HG03060 (cell line): ENCODE results near the gene NPTN.
"Not testable (repeated sequence)": the region's sequence is repeated elsewhere in the genome, so short reads cannot be mapped to it uniquely, and the experiment has no call there.

Experiments used
- ATAC-seq: cut with Tn5 transposase; IDR thresholded peaks from one replicate; pipeline ENCODE4 v1.9.1; 2021; ENCODE audit warnings: low read depth, moderate number of reproducible peaks; ENCODE audit not compliant: unreplicated experiment

Gene NPTN

DNA sequence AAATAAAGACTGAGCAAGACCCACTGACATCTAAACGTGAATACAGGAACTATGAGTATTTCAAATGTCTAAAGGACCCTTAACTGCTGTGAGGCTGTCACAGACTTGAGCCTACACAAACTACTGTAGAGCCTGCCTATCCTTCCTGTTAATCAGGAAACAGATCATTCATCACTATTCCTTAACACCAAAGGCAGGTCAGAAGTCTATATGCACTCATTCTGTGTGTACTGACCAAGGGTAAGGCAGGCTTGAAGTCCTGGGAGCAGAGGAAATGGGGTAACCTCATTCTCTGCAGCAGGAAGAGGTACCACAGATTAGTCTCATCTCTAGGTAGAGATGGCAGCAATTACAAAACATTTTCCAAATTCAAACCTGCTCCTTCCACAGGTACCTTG is 30.7 kb downstream of the NPTN start:
- no peak for ATAC-seq

DNA sequence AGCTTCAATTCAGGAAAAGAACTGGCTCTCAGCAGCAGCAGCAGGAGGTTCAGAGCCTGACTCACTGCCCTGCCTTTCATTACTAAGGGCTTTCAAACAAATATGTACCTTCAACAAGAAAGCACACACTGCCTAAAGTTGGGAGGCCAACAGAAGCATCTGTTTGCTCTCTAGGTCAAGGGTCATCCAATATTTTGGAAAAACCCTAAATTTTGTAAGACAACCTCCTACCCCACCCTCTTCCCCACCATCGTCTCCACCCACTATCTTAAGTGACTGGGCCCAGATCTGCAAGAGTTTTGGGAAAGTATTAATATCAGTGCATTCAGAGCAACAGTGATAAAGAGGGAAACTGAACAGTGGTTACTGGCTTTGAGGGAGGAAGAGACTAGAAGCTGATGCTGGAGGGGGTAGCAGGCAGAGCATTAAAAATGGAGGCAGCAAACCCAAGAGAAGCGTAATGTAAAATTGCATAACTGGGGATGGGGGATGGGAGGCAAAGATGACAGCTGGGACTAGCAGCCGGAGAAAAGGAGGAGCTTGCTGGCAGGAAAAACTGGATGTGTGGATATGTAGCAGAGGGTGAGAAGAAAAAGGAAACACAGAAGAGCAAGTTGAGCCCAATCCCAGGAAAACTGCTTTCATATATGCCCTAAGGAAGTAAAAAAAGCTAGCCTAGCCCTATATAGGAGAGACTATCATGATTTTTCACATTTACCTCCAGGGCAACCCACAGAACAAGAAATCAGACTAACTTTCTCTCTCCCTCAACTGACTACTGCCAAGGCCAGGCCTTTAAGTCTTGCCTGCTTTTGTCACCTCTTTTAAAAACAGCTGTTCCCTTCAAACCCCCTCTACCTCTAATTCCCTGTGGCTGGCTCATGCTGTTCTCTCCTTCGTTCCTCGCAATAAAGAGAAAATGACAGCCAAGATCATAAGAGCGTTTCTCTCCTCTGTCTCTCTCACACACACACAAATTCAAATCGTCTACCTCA is 31.4 kb downstream of the NPTN start:
- no peak for ATAC-seq

DNA sequence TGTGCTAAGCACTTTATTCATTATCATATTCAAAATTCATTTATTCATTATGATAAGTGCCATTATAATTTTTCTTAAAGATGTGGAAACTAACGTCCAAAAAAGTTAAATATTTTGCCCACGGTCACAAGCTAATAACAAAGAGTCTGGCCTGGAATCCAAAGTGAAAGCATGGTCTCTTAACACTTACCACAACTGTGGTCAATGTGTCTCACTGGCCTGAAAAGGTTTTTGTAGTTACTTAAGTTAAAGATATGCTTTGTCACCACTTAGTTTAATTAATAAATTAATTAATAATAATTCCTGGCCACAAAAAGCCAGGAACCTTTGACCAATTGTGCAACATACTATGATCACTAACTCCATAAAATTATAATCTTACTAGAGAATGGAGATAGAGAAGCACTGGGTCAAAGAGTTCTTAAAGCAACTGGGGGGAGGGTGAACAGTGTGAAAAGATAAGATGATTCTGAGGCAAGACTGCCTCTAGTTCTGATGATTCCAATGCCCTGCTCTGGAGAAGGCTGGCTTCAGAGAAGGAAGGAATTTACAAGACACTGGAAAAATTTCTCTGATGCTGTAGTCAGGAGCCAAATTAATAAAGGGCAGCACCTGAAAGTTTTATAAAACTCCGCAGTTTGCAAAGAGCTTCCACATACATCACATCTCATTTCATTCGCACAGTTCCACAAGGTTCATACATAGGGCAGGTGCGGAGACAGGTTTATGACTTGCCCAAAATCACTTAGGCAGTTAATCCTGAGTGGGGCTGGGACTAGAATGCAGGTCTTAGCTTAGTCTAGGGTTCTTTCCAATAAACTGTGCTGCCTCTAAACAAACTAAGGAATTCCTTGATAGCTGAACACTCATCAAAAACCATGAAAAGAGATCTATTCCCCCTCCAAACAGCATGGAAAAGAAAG is 32.5 kb downstream of the NPTN start:
- no peak for ATAC-seq

DNA sequence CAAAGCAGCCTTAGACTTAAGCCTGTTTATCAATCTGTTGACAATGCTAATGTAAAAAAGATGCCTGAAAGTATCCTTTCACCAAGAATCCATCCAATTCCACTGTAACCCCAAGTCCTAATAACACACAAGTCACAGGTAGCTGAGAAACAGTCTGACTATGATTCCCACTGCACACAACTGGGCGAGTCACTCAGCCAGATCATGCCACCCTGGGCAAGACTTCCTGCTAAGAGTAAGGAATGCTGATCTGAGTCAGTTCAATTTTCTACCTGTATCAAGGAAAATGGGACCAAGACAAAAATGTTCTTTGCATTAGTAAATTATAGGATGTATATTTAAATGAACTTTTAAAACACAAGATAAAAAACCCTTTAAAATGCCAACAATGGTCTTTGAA is 33.3 kb downstream of the NPTN start:
- no peak for ATAC-seq

DNA sequence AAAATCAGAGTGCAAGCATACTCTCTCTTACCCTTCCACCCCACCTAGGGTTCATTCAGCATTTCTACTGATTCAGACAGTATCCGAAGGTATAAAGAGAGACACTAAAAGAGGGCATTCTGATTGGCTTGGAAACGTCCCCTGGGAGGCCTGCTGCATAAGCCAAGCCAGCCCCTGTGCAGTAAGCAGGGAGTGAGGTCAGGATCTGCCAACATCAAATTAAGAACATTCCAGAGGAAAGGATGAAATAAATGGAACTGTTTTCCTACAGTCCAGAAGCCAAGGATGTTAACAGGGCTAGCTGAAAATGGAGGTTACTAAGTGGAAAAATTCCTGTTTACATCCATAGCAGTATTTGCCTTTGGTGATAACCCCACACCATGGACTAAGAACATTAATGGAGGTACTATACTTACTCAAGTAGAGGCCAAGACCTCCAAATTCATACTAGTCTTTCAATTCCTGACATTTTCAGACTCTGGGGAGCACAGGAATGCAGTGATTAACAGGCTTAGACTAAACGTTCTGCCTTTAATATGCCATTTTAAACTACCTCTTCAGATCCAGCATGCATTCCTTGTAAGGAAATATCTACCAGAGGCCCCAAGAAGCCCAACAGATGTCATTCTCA is 34.5 kb downstream of the NPTN start:
- no peak for ATAC-seq

DNA sequence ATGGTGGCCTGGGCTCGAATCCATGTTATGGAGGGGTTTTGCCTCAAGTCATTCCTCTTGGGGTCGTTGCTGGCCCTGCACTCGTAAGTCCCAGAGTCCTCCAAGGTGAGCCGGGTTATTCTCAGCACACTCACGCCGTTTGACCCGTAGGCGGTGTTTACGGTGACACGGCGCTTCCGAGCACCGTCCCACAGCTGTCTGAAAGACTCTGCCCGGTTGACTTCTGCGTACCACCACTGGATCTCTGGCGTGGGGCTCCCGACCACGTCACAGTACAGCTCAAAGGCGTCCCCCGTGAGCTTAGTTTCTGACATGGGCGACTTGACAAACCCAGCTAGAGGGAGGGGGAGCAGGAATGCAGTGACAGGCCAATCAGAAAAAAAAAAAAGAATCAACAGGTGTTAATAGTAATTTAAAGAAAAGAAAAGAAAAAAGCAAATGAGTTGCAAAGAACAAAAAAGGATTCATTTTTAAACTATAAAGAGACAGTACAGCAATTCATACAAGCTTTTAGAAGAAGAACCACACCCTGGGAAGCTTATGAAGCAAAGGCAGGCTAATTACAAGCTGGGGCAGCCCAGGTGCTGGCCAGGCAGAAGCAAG is 36.1 kb downstream of the NPTN start:
- no peak for ATAC-seq

DNA sequence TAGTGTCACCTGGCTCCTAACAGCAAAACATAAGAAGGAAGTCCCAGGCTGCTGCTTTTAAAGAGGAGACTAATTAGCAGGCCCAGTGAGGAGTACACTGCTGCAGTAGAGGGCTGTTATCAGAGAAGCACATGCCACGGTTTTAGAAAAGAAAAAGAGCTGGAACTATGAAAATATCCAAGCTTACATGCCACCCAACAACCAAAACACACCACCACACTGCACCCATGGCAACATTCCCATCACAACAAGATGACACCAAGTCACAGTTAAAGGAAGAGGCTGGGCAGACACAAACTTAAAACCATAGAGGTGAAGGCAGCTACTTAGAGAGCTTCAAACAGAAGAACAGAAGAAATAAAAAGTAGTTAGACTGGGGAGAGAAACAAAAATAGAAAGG is 37.0 kb downstream of the NPTN start:
- ATAC-seq, result no peak

DNA sequence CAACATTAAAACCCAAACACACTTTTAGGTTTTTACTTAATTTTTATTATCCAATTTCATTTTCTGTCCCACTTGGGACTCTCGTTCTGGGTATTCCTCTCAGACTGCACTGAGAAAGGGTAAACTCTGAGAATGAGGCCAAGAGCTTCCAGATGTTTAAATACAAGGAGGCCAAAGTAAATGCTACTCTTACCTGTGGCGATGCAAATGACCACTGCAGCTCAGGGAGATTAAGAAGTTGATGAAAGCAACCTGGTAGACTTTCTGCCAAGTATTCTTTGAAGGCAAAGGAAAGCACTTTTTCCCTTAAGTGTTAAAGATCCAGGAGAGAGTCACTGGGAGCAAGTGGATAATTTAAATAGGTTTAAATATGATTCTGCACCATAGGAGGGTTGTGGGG is 39.1 kb downstream of the NPTN start:
- no peak for ATAC-seq

DNA sequence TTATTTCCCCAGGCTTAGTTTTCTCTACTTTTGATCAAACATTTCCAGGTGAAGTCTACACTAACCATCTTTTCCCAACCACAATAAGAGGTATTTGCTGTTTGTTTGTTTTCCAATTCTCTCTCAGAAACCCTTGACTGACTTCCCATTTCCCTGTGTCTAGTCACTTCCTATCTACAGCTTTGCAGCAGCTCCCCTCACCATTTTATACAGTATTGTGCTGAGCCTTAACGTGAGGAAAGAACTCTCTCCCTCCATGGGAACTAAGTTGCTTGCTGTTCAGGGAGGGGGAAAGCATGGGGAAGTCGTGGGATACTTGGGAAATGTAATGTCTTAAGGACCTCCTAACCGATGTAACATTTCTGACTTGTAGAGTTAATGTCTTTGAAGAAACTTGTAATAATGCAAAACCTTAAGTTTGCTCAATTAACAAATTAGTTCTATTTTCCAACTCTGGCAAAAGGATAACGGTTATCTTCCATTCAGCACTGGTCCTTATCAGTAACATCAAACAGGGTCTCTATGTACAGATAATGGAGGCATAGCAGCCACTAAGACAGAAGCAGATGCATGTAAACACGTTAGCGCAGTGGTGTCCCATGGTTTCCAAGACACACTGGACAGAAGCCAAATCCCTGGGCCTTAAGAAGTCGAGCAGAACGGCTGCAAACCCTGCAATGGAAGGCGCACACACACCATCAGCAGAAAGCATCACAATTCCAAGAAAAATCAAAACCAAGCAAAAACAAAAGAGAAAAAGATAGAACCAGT is 39.7 kb downstream of the NPTN start:
- no peak for ATAC-seq

DNA sequence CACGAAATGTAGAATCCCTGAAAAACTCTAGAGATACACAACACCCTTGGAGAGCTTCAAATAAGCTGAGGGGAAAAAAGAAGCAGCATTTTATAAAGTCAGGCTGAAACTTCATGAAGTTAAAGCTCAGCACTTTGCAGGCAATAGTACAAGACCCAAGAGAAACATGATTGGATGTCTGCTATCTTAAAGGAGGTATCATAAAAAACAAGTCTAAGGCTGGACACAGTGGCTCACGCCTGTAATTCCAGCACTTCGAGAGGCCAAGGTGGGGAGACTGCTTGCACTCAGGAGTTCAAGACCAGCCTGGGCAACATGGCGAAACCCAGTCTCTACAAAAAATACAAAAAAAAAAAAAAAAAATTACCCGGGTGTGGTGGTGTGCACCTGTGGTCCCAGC is 42.9 kb downstream of the NPTN start:
- no peak for ATAC-seq

DNA sequence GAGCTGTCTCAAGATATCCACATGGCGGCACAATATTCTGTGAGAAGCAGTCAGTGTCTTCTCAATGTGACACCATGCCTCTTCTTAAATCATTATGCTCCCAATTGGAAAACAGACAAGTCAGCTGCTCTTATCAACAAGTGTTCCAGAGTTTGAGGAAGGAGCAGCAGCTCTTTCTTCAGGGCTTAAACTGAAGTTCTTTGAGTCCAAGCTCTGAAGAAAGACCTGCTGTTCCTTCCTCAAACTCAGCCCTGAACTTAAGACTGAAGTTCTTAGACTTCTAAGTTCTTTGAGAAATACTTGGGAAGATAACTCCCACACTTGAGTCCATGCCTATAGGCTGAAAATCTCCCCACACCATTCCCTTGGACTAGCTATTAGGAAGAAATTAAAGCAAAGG is 43.4 kb downstream of the NPTN start:
- no peak for ATAC-seq

DNA sequence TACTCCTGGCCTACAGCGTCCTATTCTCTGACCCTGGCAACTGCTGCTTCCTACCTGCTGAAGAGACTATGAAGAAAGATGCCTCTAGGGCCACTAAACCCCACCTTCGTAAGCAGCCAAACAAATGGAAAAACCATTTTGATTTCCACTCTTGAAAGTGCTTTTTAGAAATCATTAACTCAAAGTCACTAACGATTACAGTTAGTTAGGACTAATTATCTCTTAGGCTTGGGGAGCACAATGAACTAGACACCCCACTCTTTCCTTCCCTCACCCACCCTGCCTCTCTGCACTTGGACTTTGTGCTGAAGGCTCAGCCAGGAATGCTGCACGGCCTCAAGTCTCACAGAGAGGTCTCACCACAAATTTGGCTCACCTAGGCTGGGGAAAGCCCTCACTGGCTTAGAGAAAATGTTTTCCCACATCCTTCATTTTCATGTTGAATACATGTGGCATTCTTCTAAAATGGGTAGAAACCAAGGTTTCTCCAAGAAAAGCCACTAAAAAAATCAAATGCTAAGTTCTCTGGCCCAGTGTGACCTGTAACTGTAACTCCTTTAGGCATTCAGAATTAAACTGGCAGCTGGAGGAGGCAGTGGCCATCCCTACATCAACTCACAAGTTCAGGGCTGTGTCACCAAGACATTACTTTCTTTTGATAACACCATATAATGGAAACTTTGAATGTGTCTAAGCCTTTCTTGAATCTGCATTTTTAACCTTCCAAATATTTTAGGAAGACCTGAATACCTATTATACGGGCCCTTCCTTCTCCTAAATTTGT is 47.1 kb downstream of the NPTN start:
- ATAC-seq, result no peak

DNA sequence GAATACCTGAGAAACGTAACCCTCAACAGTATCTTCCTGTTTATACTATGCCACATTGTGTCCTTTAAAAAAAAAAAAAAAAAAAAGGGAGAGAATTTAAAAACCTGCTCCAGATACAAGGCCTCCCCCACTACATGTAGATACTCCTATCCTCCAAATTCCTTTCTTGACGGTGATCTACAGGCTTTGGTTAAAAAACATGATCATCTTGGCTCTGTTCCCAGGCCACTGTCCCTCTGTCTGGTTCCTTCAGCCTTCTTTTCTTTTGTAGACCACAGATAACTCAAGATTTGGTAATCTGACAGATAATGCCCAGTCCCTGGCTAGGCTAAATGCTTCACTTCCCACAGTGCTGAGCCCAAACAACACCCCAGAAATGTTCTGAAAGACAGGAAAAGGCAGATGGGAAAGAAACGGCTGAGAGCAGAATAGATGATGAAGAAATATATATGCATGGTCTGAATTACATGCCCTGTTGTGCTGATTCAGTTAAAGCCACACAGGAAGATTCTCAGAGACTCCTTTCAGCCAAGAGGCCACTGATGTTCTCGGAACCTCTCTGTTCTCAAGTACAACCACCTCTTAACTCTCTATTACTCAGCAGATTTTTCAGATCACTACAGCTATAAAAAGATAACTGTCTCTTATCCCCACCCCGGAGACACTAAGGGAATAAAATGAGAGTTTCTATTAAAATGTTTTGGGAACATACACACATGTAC is 48.3 kb downstream of the NPTN start:
- no peak for ATAC-seq

DNA sequence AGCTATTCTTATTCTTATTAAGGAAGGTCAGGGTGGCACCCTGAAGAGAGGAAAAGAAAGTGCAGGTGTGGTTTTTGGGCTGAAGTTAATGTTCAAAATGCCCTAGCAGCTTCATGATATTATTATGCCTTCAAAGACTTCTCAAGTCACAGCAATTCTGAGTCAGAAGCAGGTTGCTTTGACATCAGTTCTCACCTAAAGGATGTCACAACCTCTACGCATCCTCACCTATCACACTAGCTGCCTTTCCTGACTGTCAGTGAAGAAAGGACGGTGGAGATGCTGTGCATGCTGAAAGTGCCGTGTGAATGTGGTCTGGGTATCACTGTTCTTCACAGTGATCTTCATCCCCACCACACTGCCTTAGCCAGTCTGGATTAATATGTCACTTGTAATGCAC is 49.6 kb downstream of the NPTN start:
- no peak for ATAC-seq

DNA sequence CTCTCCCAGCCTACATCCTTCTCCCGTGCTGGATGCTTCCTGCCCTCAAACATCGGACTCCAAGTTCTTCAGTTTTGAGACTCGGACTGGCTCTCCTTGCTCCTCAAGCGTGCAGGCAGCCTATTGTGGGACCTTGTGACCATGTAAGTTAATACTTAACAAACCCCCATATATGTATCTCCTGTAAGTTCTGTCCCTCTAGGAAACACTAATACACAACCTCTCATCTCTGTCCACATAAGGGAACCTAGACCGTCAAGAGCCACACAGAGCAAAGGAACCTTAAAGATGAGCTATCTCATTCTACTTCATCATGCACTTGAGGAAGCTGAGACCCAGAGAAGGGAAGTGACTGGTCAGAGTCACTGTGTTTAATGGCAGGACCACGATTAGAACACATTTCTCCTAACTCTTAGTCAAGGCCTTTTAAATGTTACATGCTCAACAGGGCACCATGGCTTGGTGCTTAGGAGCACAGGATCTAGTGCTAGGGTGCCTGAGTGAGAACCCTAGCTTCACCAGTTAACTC is 50.3 kb downstream of the NPTN start:
- no peak for ATAC-seq

DNA sequence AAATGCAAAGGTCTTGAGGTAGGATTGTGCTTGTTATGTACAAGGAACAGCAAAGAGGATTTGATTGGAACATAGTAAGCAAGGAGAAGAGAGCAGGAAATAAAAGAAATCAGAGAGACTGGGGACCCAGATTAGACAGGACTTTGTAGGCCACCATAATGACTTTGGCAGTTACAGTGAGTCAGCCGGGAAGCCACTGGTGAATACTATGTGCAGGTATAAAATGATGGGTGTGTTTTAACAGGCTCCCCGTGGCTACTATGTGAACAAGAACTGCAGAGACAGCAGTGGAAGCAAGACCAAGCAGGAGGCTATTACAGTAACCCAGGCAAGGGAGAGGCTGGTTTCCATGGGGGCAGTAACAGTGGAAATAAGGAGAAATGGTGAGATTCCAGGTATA is 55.2 kb downstream of the NPTN start:
- no peak for ATAC-seq

DNA sequence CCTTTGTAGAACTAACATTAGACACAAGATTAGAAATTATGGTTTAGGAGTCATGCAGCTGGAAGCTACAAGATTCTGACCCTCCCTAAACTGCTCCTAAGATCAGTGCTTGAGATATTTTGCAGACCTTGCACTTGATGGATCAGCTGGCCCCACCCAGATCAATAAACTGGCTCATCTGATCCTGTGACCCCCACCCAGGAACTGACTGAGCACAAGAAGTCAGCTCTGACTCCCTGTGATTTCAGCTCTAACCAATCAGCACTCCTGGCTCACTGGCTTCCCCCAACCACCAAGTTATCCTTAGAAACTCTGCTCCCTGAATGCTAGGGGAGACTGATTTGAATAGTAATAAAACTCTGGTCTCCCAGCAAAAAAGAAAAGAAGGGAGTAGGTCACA is 55.6 kb downstream of the NPTN start:
- not testable (repeated sequence) for ATAC-seq

DNA sequence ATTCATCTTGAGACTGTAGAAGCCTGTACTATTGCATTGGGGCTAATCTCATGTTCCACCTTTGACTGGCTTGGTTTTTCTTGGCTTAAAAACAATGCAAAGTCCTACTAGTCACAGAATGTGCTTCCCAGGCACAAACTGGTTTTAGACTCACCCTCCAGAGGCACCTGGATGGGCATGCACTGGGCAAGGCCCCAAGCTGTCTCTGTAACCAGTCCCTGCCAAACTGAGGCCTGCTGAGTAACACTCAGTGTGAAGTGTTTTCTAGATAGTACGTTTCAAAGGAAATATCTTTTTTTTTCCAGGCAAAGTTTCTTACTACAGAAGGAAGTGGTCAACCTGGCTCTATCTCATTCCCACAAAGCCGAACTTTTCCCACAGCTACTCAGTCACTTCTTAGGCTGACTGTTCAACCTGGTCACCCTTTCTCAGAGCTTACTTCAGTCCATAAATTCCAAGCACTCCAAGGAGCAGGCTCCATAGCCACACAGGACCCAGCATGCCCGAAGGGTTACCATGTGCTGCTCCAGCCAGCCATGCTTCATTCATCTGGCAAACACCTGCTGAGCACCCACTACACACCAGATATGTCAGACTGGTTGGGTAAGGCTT is 57.4 kb downstream of the NPTN start:
- ATAC-seq, result no peak
